Measurements from ENCODE around the gene ITGA6.

ITGA6 gene

DNA sequence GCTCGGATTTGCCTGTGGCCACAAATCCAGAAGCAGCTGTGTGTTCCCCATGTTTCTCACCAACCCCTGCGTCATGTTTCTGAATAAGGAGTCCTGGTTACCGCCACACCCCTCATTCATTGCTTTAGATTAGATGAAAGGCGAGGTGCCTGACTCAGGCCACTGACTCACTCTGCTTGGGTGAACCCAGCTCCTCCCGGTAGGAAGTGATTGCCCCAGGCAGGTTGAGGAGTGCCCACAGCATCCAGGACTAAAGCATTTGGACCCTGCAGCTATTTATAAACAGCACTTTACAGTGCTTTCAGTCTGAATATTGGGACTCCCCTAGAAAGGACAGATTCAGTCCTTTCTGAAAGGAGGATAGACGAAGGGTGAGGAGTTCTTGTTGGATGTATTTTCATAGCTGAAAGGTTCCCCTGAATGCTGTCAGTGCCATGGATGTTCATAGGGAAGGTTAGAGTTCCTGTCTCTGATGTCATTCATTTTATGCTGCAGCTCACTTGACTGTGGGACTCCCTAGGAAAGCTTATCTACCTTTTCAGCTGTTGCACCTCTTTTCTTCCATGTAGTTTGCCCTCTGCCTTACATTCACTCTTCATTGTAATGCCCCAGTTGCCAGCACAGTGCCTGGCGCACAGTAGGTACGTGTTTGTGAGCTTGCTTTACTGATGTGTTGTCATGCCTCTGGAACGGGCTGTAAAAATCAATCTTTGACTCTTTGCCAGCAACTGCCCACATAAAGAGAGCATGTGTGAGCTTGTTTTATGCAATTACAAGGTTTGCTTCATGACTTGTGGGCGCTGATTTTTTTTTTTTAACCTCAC, 14.9 kb downstream of the ITGA6 start:
- DNase-seq: peak; percentile 79

DNA sequence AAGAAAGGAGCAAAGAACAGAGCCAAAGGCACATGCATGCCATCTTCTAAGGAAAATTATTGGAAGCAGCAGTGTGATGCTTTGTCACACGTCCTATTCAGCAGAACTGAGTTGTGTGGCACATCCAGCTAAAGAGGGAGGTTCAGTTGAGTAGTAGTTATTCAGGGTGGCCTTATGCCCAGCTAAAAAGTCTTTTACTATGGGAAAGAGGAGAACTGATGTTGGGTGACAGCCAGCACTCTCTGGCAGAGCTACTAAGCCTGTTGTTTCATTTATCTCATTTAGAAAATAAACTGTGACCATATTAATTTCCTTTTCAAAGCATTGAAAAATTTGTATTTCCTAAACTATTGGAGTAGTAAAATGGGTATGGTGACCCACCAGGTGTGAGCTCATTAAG, 18.5 kb downstream of the ITGA6 start:
- DNase-seq: no peak

DNA sequence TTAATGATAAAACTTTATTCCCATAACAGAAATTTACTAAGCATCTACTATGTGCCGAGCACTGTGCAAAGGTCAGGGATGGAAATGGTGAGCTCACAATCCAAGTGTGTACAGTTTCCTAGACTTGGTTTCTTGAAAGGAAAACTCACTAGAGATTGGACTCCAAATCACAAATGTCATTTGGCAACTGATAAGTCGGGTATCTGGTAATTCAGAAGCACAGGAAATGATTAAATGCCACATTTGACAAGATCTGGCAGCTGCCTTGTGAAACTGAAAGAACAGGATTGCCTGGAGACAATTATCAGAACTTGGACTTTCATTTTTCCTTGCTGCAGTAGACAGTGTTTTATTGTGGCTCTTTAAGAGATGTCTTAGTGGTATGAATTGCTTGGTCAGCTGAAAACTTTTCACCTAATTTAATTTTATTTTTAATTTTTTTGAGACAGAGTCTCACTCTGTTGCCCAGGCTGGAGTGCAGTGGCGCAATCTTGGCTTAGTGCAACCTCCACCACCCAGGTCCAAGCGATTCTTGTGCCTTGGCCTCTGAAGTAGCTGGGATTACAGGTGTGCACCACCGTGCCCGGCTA, 19.2 kb downstream of the ITGA6 start:
- no peak for DNase-seq

DNA sequence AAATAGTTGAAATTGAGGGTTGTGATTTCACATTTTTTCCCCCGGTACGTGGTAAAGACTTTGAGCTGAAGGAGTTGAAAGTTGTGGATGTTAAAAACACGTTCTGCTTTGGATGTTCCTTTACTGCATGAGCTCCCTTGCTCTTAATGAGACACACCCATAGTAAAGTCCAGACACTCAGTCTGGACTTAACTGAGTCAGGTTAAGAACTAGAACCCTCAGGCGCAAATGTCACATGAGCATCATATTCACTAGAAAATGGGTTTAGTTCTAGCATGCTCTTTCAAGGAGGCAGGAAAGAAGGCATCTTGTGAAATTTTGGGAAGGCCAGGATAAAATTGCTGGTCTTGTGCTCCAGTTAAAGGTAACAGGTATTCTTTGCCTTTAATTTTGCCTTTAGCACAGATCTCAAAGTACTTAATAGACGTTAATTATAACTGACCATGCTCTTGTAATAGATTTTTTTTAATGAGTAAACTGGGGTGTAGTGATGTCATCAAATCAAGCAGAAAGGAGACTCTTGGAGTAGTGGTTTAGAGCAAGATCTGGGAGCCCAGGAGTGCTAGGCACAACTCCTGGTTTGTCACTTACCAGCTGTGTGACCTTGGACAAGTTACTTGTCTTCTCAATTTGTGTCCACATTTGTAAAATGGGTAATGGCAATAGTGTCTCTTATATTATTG, 20.6 kb downstream of the ITGA6 start:
- no peak for DNase-seq

DNA sequence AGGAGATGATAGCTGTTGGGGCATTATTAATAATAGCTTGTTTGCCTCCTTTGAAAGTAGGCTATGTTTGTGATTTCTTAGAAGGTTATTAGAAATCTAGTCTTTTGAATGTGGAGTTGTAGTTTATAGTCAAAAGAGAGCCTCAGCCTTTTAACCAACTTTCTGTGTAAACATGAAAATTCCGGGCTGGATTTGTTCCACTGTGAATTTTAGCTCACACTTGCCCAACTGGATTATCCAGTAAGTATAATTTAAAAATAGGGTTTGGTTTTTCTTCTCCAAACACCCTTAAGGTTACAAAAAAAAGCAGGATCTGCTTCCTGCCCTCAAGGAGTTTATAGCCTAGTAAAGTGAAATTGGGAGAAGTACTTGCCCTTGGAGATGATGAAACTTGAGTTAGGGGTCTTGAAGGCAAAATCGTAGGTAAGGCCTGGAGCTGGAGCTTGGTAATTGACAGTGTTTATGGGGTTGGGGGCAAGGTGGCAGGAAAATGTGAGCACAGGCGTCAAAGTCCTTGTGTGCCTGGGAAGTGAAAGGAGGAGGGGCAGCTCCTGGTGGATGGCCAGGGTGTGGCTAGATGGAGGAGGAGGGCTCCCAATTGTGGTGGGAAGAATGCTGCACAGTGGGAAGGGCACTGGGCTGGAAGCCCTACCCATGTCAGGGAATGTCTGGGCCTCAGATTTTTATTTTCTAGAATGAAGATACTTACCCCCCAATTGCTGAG, 21.3 kb downstream of the ITGA6 start:
- no peak for DNase-seq

DNA sequence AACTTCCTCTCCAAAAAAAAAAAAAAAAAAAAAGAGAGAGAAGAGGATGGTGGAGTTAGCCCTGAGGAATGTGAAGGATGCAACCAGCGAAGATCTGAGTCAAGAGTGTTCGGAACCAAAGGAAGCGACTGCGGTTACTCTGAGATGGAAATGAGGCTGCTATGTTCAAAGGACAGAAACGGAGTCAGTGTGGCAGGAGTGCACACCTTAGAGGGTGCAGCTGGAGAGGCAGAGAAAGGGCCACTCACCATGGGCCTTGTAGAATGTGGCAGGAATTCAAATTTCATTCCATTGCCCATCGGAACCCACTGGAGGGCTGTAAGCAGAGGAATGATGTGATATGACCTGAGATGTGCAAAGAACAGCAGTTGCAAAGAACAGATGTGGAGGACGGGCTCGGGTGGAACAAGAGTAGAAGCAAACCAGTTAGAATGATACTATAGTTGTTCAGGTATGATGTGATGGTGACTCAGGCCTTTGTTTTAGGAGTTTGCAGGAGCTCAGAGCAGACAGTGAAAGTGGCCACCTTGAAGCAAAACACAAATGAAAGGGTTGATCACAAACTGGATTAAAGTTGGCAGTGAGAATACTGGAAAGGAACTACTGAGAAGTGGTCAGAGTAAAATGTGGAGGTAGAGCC, 22.6 kb downstream of the ITGA6 start:
- DNase-seq: no peak

DNA sequence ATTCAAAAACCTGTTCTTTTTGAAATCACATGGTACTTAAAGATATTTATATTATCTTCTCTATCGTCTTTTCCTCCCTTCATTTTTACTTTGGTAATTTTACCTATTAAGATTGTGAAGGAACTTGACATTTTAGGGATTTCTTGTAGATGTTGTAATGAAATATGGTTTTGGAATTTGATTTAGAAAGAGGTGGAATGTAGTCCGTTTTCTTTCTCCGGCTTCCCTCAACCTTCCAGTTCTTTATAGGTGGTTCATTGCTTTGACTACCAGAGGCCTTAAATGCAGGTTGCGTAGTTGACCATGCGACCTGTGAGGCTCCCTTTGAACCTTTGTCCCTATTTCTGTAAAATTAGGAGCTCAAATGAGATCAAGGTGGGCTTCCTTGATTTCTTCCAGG, 24.5 kb downstream of the ITGA6 start:
- no peak for DNase-seq

DNA sequence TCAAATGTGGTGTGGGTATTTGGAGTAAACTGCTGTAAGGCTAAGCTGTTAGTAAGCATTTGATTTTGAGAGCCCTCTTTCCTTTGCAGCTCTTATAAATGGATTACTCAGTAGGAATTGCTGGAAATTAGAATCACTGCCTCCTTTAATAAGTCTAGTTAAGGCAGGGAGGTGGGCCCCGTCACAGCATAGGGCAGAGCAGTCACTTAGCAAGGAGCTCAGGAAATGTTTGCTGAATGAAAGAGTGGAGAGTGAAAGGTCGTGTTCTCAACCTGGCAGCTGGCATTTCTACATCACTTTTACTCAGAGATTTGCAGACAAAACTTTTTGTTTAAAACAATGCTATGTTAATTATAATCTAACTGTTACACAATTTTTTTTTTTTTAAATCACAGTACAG, 25.5 kb downstream of the ITGA6 start:
- DNase-seq: no peak

DNA sequence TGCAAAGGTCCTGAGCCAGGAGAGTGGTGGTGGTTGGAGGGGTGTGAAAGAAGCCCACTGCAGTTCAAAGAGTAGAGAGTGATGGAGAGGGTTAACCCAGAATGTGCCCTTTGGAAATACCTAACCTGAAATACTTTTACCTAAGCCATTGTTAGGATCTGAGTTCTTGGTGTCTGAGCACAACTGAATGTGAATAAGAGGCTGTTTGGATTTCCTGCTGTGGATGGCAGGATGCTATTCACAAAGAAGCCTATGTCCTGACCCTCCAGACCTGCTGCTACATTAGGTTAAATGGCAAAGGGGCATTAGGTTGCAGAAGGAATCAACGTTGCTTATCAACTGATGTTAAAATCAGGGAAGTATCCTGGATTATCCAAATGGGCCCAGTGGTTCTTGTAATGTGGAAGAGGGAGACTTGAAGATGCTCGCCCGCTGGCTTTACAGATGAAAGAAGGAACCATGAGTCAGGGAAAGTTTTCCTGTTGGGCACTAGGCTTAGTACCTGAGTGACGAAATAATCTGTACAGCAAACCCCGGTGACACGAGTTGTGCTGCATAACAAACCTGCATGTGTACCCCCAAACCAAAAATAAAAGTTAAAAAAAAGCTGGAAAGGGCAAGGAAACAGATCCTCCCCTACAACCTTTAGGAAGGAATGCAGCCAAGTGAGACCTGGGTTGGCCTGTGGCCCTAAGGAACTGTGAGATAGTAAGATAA, 27.2 kb downstream of the ITGA6 start:
- no peak for DNase-seq

DNA sequence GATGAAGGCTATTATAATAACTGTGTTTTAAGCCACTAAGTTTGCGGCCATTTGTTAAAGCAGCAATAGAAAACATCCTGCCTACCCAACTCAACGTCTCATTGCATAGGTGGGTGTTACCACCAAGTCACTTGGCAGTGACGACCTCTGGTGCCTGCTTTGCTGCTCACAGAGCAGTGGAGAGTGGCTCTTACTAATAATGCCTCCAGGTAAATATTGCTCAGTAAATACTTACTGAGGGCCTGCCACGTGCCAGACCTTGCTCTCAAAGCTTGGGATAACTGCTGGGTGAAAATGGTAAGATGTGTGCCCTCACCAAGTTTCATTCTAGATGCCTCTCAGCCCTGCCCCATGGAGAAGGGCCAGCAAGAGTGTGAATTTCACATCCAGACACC, 27.7 kb downstream of the ITGA6 start:
- no peak for DNase-seq

DNA sequence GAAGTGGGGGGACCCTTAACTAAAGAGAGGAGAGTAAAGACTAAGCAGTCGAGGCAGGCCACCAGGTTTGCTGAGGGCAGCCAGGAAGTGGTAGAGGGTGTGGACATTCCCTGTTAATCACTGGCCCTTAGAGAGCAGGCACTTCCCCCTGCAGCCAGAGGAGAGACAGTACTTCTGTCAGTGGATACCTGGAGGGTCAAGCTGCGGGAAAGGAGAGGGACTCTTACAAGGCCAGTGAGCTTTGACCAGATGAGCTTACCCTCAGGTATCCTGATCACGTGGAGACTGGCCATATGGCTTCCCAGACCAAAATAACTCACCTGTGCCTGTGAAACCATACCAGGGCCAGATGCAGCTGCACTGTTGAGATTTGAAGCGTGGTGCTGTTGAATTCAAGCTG, 28.6 kb downstream of the ITGA6 start:
- no peak for DNase-seq

DNA sequence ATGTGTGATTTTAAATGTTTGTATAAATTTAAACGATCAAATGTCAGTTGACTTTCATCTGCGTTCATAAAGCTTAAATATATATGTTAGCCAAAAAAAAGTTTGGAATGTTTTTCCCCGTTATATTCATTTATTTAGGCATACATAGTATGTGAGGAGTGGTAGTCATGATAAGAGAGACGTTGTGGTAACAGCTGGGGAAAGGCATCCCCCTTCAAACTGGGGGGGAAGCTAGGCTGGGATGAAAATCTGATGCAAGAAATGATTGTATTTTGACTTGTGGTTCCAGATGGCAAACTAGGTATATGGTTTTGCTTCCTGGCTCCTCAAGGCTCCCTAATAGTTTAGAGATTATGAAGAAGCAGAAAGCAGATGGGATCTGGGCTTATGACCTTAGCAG, 30.1 kb downstream of the ITGA6 start:
- DNase-seq: no peak

DNA sequence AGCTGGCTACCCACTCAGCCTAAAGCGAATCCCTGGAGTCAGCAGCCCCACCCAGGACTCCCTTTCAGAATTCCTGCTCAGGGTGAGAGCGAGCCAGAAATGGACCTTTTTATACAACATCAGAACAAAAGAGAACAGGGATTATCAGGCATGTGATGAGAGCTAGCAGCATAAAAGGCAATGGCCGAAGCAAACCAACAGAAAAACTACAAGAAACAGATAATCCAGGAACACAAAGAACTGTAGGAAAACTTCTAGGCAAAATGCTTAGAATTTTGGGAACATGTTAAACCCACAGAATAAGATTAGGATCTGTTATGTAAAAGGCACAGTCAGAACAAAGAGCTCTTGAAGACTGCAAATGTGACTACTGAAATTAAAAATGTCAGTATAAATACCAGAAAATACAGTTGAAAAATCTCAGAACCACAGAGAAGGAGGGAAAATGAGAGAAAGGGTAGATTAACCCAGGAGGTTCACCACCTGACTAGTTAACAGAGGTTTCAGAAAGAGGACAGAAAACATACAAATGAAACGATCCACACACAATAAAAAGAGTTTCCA, 31.3 kb downstream of the ITGA6 start:
- DNase-seq: no peak

DNA sequence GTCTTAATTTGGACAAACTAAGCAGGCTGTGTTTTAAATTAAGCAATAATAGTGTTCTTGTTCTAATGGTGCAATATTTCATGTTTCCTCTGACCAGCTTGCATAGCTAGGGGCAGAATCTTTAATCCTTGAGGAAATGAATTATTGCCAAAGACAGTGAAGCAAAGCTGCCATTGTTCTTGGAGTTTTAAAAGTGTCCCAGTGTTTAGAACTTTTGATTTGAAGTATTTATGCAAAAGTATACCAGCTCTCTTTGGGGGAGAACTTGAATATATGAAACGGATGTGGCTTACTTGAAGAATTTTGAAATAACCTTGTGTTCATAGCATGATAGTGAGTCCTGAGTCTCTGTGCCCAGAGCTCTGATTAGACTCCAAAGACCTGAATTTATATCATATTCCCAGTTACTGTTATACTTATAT, 33.4 kb downstream of the ITGA6 start:
- DNase-seq: no peak

DNA sequence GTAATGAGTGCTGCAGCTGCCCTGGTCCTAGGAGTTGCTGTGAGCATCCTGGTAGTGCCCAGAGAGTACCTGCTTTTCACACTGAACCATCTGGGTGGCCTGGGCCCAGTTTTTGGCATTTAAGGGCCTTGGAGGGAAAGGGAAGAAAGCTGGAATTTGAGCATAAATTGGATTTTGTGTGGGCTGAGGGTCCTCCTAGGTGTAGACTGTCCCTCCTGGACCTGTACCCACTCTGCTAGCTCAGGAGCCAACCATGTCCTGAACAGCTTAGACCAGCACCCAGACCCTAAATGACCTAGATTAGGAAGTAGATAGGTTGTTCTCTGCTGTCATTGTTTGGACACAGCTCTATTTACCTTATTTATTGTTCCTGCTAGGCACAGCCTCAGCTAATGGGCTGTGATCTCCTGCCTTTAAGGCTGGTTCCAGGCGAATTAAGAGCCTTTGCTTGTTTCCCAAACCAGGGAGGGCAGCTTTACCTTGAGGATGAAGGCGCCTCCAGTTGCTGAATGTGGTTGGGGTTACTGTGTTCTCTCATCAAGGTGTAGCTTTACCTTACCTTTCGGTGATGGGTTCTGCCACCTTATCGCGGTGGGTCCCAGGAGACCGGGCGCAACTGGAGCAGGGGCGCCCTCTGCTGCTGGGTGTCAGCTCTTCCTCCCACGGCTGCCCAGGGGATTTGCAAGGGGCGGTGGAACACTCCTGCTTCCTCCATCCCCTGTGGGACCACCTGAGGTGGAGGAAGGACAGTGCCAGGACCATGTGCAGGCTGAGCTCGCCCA, 34.4 kb downstream of the ITGA6 start:
- peak; percentile 83 for DNase-seq

DNA sequence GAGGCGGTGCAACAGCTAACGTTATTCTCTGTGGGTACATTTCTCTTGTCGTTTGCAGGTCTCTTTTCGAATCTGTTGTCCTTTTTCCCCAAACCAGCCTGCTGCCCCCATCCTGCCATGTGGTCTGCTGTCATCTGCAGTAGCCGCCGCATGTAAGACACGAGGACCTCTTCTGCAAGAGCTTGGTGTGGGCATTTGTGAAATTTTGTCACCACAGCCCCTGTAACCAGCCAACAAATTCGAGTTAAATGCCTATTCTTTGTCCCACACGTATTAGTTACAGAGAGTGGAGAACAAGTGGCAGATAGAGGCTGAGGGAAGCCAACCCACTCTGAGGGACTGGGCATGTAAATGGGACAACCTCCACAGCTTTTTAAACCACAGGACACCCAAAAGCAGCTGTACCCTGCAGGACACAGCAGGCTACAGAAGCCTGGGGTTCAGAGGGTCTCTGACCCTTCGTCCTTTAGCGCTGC, 35.0 kb downstream of the ITGA6 start:
- DNase-seq: no peak

DNA sequence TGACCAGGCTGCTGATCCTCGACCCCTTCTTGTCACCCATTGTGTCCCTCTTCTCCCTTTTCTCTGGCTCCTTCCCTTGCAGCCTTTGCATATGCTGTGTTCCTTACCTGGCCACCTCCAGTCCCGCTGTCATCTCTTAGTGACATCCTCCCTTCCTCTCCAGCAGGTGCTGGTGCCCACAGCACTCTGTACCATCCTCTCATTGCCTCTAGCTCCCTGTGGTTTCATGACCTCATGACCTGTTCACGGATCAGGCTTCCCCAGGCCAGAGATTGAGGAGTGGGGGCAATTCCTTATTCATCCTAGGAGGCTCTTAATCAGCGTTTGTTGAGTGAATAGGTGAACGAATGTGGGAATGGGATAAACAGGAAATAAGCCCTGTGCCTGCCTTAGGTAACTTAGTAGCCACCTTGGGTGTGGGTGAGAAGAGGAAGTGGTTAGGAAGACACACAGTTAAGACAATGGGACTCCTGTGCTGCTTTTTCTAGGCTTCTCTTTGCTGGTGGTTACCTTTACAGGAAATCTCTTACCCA, 35.5 kb downstream of the ITGA6 start:
- peak; percentile 34 for DNase-seq

DNA sequence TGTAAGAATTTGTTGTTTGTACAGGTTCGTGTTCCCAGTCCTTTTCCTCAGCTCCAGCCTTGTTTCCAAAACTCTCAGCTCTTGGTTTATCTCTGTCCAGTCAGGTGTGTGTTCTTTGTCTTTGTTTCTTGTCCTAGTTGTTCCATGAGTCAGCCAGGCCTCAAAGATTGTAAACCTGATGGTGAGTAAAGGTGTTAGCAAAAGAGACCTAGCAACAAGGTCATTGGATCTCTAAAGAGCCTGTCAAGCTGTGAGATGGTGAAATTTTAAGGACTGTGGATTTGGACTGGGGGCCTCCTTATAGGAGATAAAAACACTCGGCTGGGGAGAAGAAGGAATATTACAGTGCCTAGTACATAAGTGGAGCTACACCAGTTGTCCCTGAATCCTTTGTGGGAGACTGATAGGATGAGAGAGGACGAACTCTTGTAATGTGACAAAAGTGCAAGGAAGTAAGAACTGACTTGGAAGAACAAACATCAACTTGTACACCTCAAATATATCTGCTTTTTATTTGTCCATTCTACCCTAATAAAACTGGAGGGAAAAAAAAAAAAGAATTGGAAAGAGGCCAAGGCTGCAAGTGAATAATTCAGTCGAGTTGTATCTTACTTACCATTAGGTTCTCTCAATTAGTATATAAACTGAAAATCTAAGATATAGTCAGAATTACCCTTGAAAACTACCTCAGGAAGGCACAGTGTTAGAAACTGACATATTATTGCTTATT, 37.2 kb downstream of the ITGA6 start:
- DNase-seq: no peak

DNA sequence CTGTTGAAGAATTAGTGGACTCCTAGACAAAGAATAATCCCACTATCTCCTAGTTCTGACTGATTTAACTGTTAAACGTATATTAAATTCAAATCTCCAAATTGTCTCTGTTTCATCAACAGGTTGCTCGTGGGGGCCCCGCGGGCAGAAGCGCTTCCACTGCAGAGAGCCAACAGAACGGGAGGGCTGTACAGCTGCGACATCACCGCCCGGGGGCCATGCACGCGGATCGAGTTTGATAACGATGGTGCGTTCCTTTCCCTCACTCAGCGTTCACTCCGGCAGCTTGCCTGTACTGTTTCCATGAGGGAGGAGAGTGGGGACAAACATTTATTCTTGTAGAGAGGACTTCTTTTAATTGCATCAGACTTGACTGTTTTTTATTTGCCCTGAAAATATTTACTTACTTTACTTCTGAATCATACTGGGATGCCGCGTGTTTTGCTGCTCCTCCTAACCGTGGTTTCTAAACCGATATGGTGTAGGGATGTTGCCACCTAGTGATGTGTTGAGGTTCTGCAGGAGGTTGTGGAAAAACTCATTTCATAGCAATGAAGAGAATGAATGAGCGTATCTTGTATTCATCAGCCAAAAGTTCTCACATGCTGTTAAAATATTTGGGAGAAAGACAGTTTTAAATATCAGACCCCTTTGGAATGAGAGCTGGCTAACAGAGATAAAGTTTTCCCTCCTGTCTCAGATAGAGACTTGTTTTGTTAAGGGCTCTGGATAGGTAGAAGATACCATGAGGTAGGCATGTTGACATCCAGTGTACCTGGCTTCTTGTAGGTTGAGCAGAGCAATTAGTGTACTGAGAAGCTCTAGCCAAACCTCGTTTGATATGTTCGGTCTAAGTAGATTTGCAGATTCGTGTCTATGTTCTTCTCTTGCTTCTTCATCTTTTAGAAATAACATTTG, 38.3 kb downstream of the ITGA6 start:
- DNase-seq: peak; percentile 79
